Astrocyte of the spinal cord (primary cell): ENCODE measurements around the gene STARD13.

Experiments
- DNase-seq: peaks from one replicate; pipeline ENCODE4 v3.0.0; 2011; ENCODE audit warnings: low read depth, low spot score
- H3K4me3 ChIP-seq: 2 replicates; pipeline ENCODE4 v1.5.1; 2011; ENCODE audit warnings: low read depth, mild to moderate bottlenecking, low read length, moderate library complexity
- in situ Hi-C: cut with HindIII; loops from 2 replicates; pipeline ENCODE4 v1.10.0; 2017; ENCODE audit warnings: low sequenced_read_pairs
- TF ChIP-seq, protein P1 (sequence below): IDR thresholded peaks from 2 replicates; pipeline ENCODE4 v1.5.1; 2012; ENCODE audit warnings: low read depth, mild to moderate bottlenecking, low read length, inconsistent platforms

The STARD13 gene

GRCh38 chr13:33195693-33196464, 89.7 kb downstream of the STARD13 start:
- peak overlapping the region; percentile 2 for H3K4me3 ChIP-seq
- no peak for DNase-seq
- in situ Hi-C loops, result no loop called here
- TF ChIP-seq, protein P1, sequence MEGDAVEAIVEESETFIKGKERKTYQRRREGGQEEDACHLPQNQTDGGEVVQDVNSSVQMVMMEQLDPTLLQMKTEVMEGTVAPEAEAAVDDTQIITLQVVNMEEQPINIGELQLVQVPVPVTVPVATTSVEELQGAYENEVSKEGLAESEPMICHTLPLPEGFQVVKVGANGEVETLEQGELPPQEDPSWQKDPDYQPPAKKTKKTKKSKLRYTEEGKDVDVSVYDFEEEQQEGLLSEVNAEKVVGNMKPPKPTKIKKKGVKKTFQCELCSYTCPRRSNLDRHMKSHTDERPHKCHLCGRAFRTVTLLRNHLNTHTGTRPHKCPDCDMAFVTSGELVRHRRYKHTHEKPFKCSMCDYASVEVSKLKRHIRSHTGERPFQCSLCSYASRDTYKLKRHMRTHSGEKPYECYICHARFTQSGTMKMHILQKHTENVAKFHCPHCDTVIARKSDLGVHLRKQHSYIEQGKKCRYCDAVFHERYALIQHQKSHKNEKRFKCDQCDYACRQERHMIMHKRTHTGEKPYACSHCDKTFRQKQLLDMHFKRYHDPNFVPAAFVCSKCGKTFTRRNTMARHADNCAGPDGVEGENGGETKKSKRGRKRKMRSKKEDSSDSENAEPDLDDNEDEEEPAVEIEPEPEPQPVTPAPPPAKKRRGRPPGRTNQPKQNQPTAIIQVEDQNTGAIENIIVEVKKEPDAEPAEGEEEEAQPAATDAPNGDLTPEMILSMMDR, result no peak

GRCh38 chr13:33194820-33195692, 90.5 kb downstream of the STARD13 start:
- in situ Hi-C loops, result no loop called here
- TF ChIP-seq, protein P1, result no peak
- peak; percentile 97 for DNase-seq
- peak overlapping the region; percentile 2 for H3K4me3 ChIP-seq

- no peak overlapping the region for H3K4me3 ChIP-seq
- TF ChIP-seq, protein P1, result no peak
- in situ Hi-C loops, result no loop called here
- peak; percentile 77 for DNase-seq
Observed at GRCh38 chr13:33193428-33193974, 92.1 kb downstream of the STARD13 start.

GRCh38 chr13:33191425-33192210, 93.9 kb downstream of the STARD13 start:
- no peak overlapping the region for H3K4me3 ChIP-seq
- TF ChIP-seq, protein P1, result no peak
- in situ Hi-C loops, result no loop called here
- DNase-seq, result peak; percentile 86

- TF ChIP-seq, protein P1, result no peak
- in situ Hi-C loops, result no loop called here
- no peak overlapping the region for H3K4me3 ChIP-seq
- no peak for DNase-seq
Observed at GRCh38 chr13:33189470-33189869, 96.1 kb downstream of the STARD13 start.
